GM12878 (cell line): ENCODE measurements around the gene CYP46A1. TPM values are rescaled to one million over a fixed set of nuclear protein-coding genes. Genes with fewer than 3 reads are reported as not detected.
A peak's percentile ranks its signal among the peaks of the same experiment; 100 is the strongest.

Experiments used
- ATF7 ChIP-seq: fragments of 450-650 bp; IDR thresholded peaks from 2 replicates; pipeline ENCODE4 v1.6.1; 2016; ENCODE audit warnings: low read depth, mild to moderate bottlenecking
- BHLHE40 ChIP-seq, 2 experiments: fragments of 450-650 bp in 1 of 2; IDR thresholded peaks; 2 replicates each; pipeline ENCODE4 v1.6.1; 2011 to 2017; ENCODE audit warnings: low read depth in 2 of 2, borderline replicate concordance in 1 of 2, improper control_type of control experiment in 1 of 2, low read length in 1 of 2, mild to moderate bottlenecking in 1 of 2
- DPF2 ChIP-seq: fragments of 450-650 bp; IDR thresholded peaks from 2 replicates; pipeline ENCODE4 v1.6.1; 2017; ENCODE audit warnings: mild to moderate bottlenecking
- IKZF1 ChIP-seq: fragments of 450-650 bp; conservative IDR thresholded peaks from 2 replicates; pipeline ENCODE4 v1.6.1; 2017; ENCODE audit warnings: antibody characterized with exemption, mild to moderate bottlenecking
- IKZF2 ChIP-seq, 2 experiments: fragments of 450-650 bp; IDR thresholded peaks; 2 replicates each; pipeline ENCODE4 v1.6.1; 2017; ENCODE audit warnings: mild to moderate bottlenecking in 2 of 2, moderate library complexity in 2 of 2
- IRF4 ChIP-seq: IDR thresholded peaks from 2 replicates; pipeline ENCODE4 v1.6.1; 2011; ENCODE audit warnings: low read depth, low read length
- JUND ChIP-seq: IDR thresholded peaks from 2 replicates; pipeline ENCODE4 v1.6.1; 2012; ENCODE audit warnings: low read depth, mild to moderate bottlenecking, low read length, improper control_type of control experiment, moderate library complexity
- MEF2B ChIP-seq: fragments of 450-650 bp; IDR thresholded peaks from 2 replicates; pipeline ENCODE4 v1.6.1; 2018; ENCODE audit warnings: mild to moderate bottlenecking, moderate library complexity; ENCODE audit not compliant: partially characterized antibody, poor library complexity, severe bottlenecking
- NFYB ChIP-seq: IDR thresholded peaks from 2 replicates; pipeline ENCODE4 v1.6.1; 2011; ENCODE audit warnings: low read depth, mild to moderate bottlenecking, low read length, improper control_type of control experiment, moderate library complexity; ENCODE audit not compliant: insufficient read depth
- NR2C1 ChIP-seq: fragments of 450-650 bp; IDR thresholded peaks from 2 replicates; pipeline ENCODE4 v1.6.1; 2017; ENCODE audit warnings: antibody characterized with exemption, mild to moderate bottlenecking, moderate library complexity
- PKNOX1 ChIP-seq: fragments of 450-650 bp; IDR thresholded peaks from 2 replicates; pipeline ENCODE4 v1.6.1; 2016; ENCODE audit warnings: mild to moderate bottlenecking
- REST ChIP-seq: IDR thresholded peaks from 2 replicates; pipeline ENCODE4 v1.6.1; 2012; ENCODE audit warnings: mild to moderate bottlenecking, low read depth, low read length
- SMC3 ChIP-seq: IDR thresholded peaks from 2 replicates; pipeline ENCODE4 v1.6.1; 2011; ENCODE audit warnings: low read length, improper control_type of control experiment, borderline replicate concordance
- SPI1 ChIP-seq: IDR thresholded peaks from 2 replicates; pipeline ENCODE4 v1.6.1; 2011; ENCODE audit warnings: low read depth, mild to moderate bottlenecking, low read length, moderate library complexity, borderline replicate concordance; ENCODE audit not compliant: insufficient read depth
- polyA plus RNA-seq, 11 experiments: library from polyadenylated mRNA; depleted of rRNA in 4 of 11; unstranded in 6 of 11; stranded (reverse) in 5 of 11; fragments of >200 nt; fragmentation: Nextera tagmentation in 4 of 11; fragmentation: Illumina TruSeq in 1 of 11; extraction: Ambion mirVana in 4 of 11; extraction: Trizol in 1 of 11; gene quantifications; 1 replicate in 1 of 11; 2 replicates in 10 of 11; pipeline versions ENCODE4 v1.2.1 to v1.2.3, GENCODE V29; 2011 to 2016; ENCODE audit warnings: inconsistent platforms in 2 of 11, missing spikeins in 2 of 11, low read depth in 1 of 11
- total RNA-seq, 4 experiments: library from RNA; depleted of rRNA in 3 of 4; stranded (reverse); fragments of >200 nt in 3 of 4; fragmentation: Illumina TruSeq in 1 of 4; extraction: Trizol in 1 of 4; gene quantifications; 2 replicates each; pipeline versions ENCODE4 v1.2.1 to v1.2.3, GENCODE V29; 2013 to 2021

CYP46A1 gene
- total and polyA plus RNA-seq, 10 of the 15 experiments (the other 5 are each of a cell fraction or from before 2014, with no cell fraction given) = 0.04 to 0.11 TPM; not detected in 8

- TF ChIP-seq SPI1 = peak; percentile 86
- no peak for TF ChIP-seq REST
- TF ChIP-seq SMC3 = no peak
- TF ChIP-seq NFYB = peak; percentile 67; the same call in 1 of the 2 replicates
- 0 out of 2 replicates have a peak, but pooled peaks have one; percentile 28 for TF ChIP-seq ATF7
- TF ChIP-seq NR2C1 = no peak
- TF ChIP-seq PKNOX1 = peak; percentile 87
- TF ChIP-seq DPF2 = peak; percentile 73; the same call in 1 of the 2 replicates
- TF ChIP-seq IRF4 = peak; percentile 79
- peak; percentile 75 for TF ChIP-seq MEF2B
- TF ChIP-seq BHLHE40 (IDR thresholded peaks at IDR 0.05; ENCODE audit: borderline replicate concordance in 1 of 2, low read depth in 2 of 2, low read length in 1 of 2) = peak in 1 of 2 experiments; percentile 13; a peak in 1 of 4 replicates
- peak in 1 of 2 experiments; percentile 51; a peak in 2 of 4 replicates for TF ChIP-seq IKZF2 (IDR thresholded peaks at IDR 0.05)
- TF ChIP-seq IKZF1 = peak; percentile 54; the same call in 1 of the 2 replicates
- peak; percentile 78 for TF ChIP-seq JUND
Measured at GRCh38 chr14:99718031-99718810, 34.1 kb downstream of the CYP46A1 start (continued).
